ENCODE measurements around the gene ASXL1. TPM values are rescaled to one million over a fixed set of nuclear protein-coding genes. Genes with fewer than 3 reads are reported as not detected.

Gene ASXL1
- polyA plus RNA-seq, 2 of the 4 experiments (the other 2 are of a cell fraction), result 35.7 to 36.0 TPM

- TF ChIP-seq KDM5A (IDR thresholded peaks at IDR 0.05) (no peak), MAX (IDR thresholded peaks at IDR 0.05) (peak; percentile 13; the same call in 1 of the 2 replicates), E2F6 (IDR thresholded peaks at IDR 0.05; ENCODE audit: borderline replicate concordance, low read depth) (no peak), ESRRA (IDR thresholded peaks at IDR 0.05; ENCODE audit: borderline replicate concordance, low read length) (no peak), CTCF (IDR thresholded peaks at IDR 0.05) (no peak), ZNF302 (CRISPR knock-in tag; IDR thresholded peaks at IDR 0.05) (no peak), JUN (IDR thresholded peaks at IDR 0.05) (peak in 1 of 2 experiments; percentile 65; a peak in 2 of 5 replicates), EP300 (IDR thresholded peaks at IDR 0.05) (no peak)
- WGBS (ENCODE audit: missing lambda C conversion rate), result under 1% methylated on average over 28 of the region's 74 CpGs
- POLR2A ChIA-PET, result interaction anchor here (0.6 to 1.5 kb wide), 5 partner anchors 10 to 127 kb away, joined by 3 to 8 read pairs (median 4); partner anchors contain the start of gene ASXL1
- peaks cover 28% of the 10 kb centered on the region for H3K4me1 ChIP-seq
- H3K4me3 ChIP-seq, result peak overlapping the region; percentile 77
- FAIRE-seq (no peak), ATAC-seq (peak; percentile 15 to 60; a peak in 5 of 6 replicates), DNase-seq (ENCODE audit: low read depth in 1 of 2, low spot score in 1 of 2) (peak; percentile 35 to 52)
- H3K4me2 ChIP-seq, result peak overlapping the region; percentile 91
- CTCF ChIA-PET, result interaction anchor here (0.5 to 2.0 kb wide), 13 partner anchors 8 to 1895 kb away, joined by 3 to 14 read pairs (median 4); no protein-coding TSS in a partner anchor
- H3K9me3 ChIP-seq, result peaks cover 9% of the 10 kb centered on the region; the same call in 2 of the 3 replicates
- peak overlapping the region; percentile 98 to 99 for H3K27ac ChIP-seq
Measured at GRCh38 chr20:32484225-32484957, 126.3 kb downstream of the ASXL1 start.

- DNase-seq (ENCODE audit: low read depth in 1 of 2, low spot score in 1 of 2), result peak; percentile 63 to 85
- H3K4me1 ChIP-seq, result peaks cover 24% of the 10 kb centered on the region
- peak overlapping the region; percentile 77 for H3K4me3 ChIP-seq
- ATAC-seq, result peak; percentile 59 to 74
- ChIA-PET CTCF (interaction anchor here (0.5 to 2.0 kb wide), 17 partner anchors 9 to 1894 kb away, joined by 3 to 14 read pairs (median 4); no protein-coding TSS in a partner anchor), POLR2A (interaction anchor here (1.0 kb wide), 2 partner anchors 9 to 23 kb away, joined by 3 to 4 read pairs; no protein-coding TSS in a partner anchor)
- H3K9me3 ChIP-seq, result peaks cover 9% of the 10 kb centered on the region; the same call in 2 of the 3 replicates
- H3K27ac ChIP-seq, result peak overlapping the region; percentile 98 to 99
- peak; percentile 46 for FAIRE-seq
- 2% methylated on average over 20 of the region's 20 CpGs for WGBS (ENCODE audit: missing lambda C conversion rate)
- H3K4me2 ChIP-seq, result peak overlapping the region; percentile 91
- TF ChIP-seq REST (IDR thresholded peaks at IDR 0.05), result no peak
- peak; percentile 62 for TF ChIP-seq MAFK (IDR thresholded peaks at IDR 0.05; ENCODE audit: partially characterized antibody)
- TF ChIP-seq KDM1A (IDR thresholded peaks at IDR 0.05; ENCODE audit: low read depth), result no peak
- no peak for TF ChIP-seq HOXB5 (CRISPR knock-in tag; IDR thresholded peaks at IDR 0.05)
- no peak for TF ChIP-seq HMGXB4 (CRISPR knock-in tag; IDR thresholded peaks at IDR 0.05; ENCODE audit: borderline replicate concordance)
- TF ChIP-seq ZC3H11A (IDR thresholded peaks at IDR 0.05), result no peak
- no peak for TF ChIP-seq RCOR1 (IDR thresholded peaks at IDR 0.05; ENCODE audit: low read depth, low read length)
- TF ChIP-seq HDAC2 (IDR thresholded peaks at IDR 0.05), result no peak
- TF ChIP-seq ZFP36 (IDR thresholded peaks at IDR 0.05; ENCODE audit: borderline replicate concordance, partially characterized antibody), result no peak
- TF ChIP-seq HEYL (CRISPR knock-in tag; IDR thresholded peaks at IDR 0.05), result no peak
- TF ChIP-seq BHLHE40 (IDR thresholded peaks at IDR 0.05; ENCODE audit: low read depth, low read length), result no peak
- TF ChIP-seq NFE2L2 (conservative IDR thresholded peaks at IDR 0.05; ENCODE audit: low read length), result no peak
- peak; percentile 64 for TF ChIP-seq CTCF (IDR thresholded peaks at IDR 0.05)
- TF ChIP-seq FOSL2 (IDR thresholded peaks at IDR 0.05), result no peak
- TF ChIP-seq FOSL2 (CRISPR knock-in tag; IDR thresholded peaks at IDR 0.05), result no peak
Measured at GRCh38 chr20:32484958-32485769, 127.0 kb downstream of the ASXL1 start.
